GM18873 (cell line): ENCODE measurements around the gene SNX19.

ENCODE experiments used
- ATAC-seq: cut with Tn5 transposase; IDR thresholded peaks from one replicate; pipeline ENCODE4 v1.9.1; 2021; ENCODE audit warnings: mild to moderate bottlenecking, moderate library complexity, moderate number of reproducible peaks; ENCODE audit not compliant: unreplicated experiment, low FRiP score

Gene SNX19

GRCh38 chr11:130826572-130826971, 89.7 kb downstream of the SNX19 start:
- no peak for ATAC-seq

GRCh38 chr11:130825983-130826382, 90.3 kb downstream of the SNX19 start:
- ATAC-seq: no peak

GRCh38 chr11:130825561-130825960, 90.7 kb downstream of the SNX19 start:
- ATAC-seq: no peak
